ENCODE data around the gene KCNJ5.

DNA sequence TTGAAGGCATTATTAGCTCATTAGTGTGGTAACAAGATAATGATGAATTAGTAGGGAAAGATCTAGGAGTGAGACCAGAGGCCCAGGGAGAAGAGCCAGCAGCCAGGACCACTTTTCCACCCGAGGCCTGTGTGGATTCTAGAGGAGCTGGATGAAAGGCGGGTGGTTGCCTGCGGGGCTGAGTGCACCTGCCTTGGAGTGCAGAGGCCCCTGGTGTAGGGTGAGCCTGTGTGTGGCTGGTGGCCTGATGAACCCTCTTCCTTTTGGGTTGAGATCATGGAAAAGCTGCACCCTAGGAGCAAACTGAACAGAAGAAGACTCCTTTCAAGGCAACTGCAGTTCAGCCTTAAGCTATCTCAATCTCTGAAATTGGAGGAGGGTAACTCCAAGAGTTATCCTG lies 57.4 kb downstream of the KCNJ5 start:
- TF ChIP-seq EGR1 (IDR thresholded peaks at IDR 0.05; ENCODE audit: low read depth), result no peak
- TF ChIP-seq POLR2AphosphoS5 (IDR thresholded peaks at IDR 0.05; ENCODE audit: low read depth, low read length), result no peak
- TF ChIP-seq ELF1 (IDR thresholded peaks at IDR 0.05; ENCODE audit: borderline replicate concordance, low read depth), result no peak
- no peak for TF ChIP-seq SIN3A (IDR thresholded peaks at IDR 0.05; ENCODE audit: low read depth)
- TF ChIP-seq RAD21 (IDR thresholded peaks at IDR 0.05; ENCODE audit: low read depth), result peak; percentile 67
- TF ChIP-seq, protein P1, sequence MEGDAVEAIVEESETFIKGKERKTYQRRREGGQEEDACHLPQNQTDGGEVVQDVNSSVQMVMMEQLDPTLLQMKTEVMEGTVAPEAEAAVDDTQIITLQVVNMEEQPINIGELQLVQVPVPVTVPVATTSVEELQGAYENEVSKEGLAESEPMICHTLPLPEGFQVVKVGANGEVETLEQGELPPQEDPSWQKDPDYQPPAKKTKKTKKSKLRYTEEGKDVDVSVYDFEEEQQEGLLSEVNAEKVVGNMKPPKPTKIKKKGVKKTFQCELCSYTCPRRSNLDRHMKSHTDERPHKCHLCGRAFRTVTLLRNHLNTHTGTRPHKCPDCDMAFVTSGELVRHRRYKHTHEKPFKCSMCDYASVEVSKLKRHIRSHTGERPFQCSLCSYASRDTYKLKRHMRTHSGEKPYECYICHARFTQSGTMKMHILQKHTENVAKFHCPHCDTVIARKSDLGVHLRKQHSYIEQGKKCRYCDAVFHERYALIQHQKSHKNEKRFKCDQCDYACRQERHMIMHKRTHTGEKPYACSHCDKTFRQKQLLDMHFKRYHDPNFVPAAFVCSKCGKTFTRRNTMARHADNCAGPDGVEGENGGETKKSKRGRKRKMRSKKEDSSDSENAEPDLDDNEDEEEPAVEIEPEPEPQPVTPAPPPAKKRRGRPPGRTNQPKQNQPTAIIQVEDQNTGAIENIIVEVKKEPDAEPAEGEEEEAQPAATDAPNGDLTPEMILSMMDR (IDR thresholded peaks at IDR 0.05 in 2 of 3, conservative IDR thresholded peaks at IDR 0.05 in 1 of 3; ENCODE audit: borderline replicate concordance in 1 of 3, insufficient read depth in 1 of 3, low read depth in 2 of 3, low read length in 2 of 3), result peak; percentile 29 to 53 (median 39); a peak in 4 of 6 replicates
